AML-193 (cell line): Measurements from ENCODE around the gene FUCA1.
A peak's percentile ranks its signal among the peaks of the same experiment; 100 is the strongest.
"Not testable (repeated sequence)": the region's sequence is repeated elsewhere in the genome, so short reads cannot be mapped to it uniquely, and the experiment has no call there.

Experiments used
- DNase-seq, 2 experiments: peaks; one replicate each; lab custom pipeline; 2025; lab: John Stamatoyannopoulos, UW

FUCA1 gene

DNA sequence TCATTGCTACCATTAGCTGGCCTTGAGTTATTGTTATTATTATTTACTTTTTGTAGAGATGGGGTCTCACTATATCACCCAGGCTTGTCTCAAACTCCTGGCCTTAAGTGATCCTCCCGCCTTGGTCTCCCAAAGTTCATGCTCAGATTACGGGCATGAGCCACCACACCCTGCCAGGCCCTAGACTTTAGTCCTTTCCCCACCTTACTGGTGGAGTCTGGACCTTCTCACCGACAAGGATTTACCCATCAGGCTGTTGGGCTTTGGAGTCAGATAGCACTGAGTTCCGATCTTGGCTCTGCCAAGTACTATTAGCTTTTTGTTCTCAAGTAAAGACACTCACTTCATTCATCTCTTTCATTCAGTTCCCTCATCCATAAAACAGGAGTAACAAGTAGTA lies 27.9 kb upstream of the FUCA1 start:
- DNase-seq, result no peak

DNA sequence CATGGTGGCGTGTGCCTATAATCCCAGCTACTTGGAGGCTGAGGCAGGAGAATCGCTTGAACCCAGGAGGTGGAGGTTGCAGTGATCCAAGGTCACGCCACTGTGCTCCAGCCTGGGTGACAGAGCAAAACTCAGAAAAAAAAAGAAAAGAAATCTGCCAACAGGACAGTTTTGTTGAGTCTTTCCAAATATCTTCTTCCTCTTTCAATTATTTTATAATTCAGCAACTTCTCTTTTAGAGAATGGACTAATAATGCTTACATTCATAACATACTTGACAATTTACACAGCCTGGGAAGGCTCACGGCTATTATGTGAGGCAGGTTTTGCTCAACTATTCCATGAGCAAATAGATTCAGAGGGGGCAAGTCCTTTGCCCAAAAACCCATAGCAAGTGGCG lies 27.0 kb upstream of the FUCA1 start:
- peak; percentile 81 to 83 for DNase-seq

DNA sequence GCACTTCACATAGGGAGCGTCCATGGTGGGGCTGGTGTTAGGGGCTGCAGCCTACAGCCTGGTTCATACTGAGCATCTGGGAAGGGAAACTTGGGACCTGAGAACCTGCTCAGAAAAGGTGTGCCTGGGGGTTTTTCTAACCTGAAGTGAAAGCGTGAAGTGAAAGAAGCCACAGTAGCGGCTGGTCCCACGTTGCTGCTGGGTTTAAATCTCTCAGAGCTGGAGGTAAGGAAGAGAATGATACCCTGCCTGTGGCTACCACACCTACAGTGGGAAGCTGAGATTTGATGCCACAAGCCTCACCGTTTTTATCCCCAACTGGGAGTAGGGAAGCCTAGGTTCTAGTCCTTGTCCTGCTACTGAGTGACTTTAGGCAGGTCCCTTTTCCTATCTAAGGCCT lies 21.0 kb upstream of the FUCA1 start:
- DNase-seq, result no peak

DNA sequence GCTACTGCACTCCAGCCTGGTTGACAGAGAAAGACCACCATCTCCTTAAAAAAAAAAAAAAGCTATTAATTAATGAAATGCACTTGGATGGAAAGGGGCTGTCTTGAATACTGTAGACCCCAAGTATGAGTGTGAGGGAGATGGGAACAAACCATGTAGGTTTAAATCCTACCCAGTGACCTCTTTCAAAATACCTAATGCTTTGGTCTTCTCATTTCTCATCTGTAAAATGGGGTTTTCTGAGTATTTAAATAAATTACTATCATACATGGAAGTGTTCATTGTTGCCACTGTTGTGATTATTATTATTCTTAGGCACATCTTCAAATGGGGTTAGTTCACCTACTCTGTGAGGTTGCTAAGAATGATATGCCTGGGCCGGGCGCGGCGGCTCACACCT lies 17.1 kb upstream of the FUCA1 start:
- DNase-seq, result no peak

DNA sequence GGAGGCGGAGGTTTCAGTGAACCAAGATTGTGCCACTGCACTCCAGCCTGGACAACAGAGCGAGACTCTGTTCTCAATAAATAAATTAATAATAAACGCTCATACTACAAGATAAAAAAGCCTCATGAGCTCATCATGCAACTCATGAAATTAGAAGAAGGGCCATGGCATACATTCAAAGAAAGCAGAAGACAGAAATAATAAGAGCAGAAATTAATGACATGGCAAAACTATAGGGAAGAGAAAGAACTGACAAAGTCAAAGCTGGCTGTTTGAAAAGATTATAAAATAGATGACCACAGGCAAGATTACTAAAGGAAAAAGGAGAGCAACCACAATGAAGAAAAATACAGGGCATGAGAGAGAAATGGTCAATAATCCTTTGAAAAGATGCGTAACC lies 14.7 kb upstream of the FUCA1 start:
- DNase-seq, result no peak

DNA sequence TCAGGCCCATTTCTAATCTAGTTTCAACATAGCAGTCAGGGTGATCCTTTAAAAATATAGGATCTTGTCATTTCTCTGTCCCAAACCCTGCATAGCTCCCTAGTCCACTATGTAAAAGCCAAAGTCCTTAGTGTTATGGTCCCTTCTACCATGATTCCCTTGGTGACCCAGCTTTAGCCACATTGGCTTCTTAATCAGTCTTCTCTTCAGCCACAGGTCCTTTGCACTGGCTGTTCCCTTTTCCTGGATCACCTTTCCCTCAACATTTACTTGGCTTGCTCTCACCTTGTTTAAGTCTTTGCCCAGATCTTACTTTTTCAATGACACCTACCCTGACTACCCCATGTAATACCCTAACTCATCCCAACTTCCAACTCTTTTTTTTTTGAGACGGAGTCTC lies 11.7 kb upstream of the FUCA1 start:
- no peak for DNase-seq

DNA sequence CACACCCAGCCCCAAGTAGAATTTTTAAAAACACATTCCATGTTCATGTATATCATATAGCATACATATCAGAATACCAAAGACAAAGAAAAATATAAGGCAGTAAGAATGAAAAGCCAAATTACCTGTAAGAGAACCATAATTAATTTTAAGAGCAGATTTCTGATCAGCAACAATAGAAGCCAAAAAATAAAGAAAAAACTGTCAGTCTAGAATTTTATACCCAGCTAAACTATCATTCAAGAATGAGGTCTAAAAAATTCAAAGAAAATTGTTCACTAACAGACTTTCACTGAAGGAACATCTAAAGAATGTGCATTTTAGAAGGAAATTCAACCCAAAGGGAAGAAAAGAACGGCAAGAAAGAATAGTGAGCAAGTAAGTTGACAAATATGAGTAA lies 10.6 kb upstream of the FUCA1 start:
- no peak for DNase-seq

DNA sequence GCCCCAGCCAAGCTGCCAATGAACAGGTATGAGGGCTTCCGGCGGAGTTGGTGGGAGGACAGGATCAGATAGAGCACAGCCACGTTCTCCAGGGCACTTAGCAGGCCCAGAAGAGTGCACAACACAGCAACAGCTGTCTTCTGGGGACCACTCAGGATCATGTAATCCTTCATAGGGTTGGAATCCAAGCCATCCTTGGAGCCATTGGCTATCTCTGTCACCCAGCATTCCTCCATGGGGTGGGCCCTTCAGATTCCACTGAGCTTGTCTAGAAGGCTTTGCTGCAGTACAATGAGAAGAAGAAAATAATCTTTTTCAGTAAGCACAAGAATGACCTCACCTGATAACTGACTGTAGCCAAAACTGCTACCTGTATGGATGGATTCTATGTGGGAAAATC lies 7.3 kb upstream of the FUCA1 start:
- DNase-seq, result no peak

DNA sequence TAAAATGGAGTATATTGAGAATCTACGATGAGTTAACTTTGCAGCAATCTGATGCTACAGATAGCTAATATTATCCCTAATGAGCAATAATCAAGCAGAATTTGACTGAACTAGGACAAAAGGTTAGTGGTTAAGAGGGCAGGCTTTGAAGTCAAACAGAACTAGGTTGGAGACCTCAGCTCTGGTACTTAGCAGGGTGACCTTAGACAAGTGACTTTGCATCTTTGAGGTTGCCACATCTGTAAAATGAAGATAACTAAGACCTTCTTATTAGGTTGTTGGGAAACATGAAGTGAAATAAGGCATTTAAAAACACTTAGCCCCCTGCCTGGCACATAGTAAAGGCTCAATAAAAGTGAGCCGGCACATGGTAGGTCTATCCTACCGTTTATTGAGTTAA lies 4.3 kb upstream of the FUCA1 start:
- DNase-seq, result no peak

DNA sequence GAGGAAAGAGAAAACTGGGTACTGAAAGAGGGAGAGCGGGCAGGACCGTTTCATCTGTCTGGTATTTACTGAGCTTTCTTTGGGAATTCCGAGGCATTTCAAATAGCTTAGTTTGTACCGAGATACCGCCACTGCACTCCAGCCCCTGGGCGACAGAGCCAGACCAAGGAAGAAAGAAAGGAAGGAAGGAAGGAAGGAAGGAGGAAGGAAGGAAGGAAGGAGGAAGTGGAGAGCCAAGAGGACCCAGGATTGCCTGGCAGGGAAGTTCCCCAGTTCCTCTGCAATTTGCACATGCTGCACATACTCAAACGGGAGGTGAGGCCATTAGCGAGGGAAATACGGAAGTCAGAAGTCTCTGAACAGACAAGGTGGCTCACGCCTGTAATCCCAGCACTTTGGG lies 961 bp upstream of the FUCA1 start:
- no peak for DNase-seq

DNA sequence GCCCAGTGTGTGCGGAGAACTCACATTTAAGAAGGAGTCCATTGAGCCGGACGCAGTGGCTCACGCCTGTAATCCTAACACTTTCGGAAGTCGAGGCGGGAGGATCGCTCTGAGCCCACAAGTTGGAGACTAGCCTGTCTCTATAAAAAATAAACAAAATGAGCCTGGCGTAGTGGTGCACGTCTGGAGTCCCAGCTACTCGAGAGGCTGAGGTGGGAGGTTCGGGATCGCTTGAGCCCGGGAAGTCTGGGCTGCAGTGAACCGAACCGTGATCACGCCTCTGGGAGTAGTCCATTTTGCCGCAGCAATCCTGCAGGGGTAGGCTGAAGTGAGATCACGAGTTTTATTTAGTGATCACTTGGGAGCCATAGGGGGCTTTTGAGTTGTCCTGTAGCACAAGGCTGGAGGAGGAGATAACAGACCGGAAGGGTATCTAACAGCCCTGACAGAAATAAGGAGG lies 497 bp upstream of the FUCA1 start:
- no peak for DNase-seq

DNA sequence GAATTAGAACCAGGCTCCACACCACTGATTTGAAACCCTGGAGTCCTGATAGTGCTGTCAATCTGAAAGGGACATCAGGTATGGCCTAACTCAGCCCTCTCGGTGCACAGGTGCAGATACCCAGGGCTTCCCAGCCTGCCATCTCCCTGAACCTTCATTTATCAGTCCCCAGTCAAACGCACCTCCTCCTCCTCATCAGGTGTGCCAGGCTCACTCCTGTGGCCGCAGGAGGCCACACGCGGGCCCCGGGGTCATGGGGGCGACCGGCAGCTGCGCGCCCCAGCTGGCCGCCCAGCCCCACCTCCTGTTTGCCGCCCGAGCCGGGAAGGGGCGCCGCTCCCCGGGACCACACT lies 572 bp downstream of the FUCA1 start:
- DNase-seq, result no peak

DNA sequence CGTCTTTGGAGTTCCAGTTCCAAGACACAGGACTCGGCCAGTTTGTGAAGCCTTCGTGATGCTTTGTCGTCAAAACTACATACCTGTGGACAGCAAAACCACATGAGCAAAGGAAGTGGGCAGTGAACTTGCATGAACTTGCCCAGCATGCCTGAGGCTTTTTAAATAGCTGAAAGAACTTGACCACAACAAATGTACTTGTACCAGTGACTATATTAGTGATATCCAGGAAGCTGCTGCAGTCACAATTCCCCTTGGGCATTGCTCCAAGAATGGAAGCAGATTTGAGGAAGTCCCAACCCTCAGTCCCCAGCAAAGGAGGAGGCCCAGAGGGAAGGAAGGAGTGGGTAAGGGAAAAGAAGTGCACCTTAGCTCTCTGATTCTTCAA lies 2.6 kb downstream of the FUCA1 start:
- peak; percentile 64 to 77 for DNase-seq

DNA sequence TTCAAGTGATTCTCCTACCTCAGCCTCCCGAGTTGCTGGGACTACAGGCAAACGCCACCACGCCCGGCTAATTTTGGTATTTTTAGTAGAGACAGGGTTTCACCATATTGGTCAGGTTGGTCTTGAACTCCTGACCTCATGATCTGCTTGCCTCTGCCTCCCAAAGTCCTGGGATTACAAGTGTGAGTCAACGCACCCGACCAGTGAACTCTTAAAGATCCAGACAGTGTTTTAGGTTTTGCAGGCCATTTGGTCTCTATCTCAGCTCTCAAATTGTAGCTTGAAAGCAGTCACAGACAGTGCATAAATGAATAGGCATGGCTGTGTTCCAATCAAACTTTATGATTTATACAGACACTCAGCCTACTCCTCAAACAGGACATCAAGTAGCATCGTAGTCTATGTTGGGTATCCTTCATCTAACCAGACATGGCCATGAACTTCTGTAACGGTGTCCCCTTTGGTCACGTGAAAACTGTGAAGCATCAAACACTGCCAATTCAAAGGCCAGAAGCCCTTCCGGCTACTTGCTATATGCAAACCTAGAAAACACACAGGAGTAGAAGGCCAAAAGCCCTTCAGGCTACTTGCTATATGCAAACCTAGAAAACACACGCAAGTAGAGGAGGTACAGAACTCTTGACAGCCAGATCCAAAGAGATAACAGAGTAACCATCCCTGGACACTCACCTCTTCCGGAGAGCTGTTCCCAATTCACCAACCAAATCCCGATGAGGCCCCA lies 3.1 kb downstream of the FUCA1 start:
- no peak for DNase-seq

DNA sequence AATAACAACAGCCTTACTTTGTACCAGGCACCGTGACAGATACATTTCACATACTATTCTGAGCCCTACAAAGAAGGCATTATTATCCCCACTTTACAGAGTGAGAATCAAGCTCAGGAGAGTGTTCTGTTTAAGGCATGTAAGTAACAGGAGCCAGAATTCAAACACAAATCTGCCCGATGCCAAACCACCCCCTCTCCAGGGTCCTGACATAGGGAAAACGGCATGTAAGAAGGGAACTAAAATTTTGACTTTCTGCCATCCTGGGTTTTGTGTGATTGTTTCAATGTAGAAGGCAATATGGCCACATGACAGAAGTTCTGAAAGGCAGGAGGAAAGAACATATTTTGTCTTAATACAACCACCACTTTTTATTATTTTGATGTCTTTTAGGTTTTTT lies 5.5 kb downstream of the FUCA1 start:
- no peak for DNase-seq

DNA sequence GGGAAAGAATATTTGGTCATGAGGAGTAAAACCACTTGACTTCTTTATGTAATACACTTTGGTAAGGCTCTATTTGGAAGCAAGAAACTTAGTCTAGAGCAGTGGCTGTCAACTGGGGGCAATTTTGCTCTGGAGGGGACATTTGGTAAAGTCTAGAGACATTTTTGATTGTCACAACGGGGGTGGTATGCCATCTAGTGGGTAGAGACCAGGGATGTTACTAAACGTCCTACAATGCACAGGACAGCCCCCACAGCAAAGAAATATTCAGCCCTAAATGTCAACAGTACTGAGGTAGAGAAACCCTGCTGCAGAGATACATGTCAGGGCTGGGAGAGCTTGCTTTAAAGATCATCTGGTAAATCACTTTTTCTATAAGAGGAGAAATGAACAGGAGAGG lies 13.5 kb downstream of the FUCA1 start:
- no peak for DNase-seq

DNA sequence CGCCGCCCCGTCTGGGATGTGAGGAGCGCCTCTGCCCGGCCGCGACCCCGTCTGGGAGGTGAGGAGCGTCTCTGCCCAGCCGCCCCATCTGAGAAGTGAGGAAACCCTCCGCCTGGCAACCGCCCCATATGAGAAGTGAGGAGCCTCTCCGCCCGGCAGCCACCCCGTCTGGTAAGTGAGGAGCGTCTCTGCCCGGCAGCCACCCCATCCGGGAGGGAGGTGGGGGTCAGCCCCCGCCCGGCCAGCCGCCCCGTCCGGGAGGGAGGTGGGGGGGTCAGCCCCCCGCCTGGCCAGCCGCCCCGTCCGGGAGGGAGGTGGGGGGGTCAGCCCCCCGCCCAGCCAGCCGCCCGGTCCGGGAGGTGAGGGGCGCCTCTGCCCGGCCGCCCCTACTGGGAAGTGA lies 15.0 kb downstream of the FUCA1 start:
- not testable (repeated sequence) for DNase-seq

DNA sequence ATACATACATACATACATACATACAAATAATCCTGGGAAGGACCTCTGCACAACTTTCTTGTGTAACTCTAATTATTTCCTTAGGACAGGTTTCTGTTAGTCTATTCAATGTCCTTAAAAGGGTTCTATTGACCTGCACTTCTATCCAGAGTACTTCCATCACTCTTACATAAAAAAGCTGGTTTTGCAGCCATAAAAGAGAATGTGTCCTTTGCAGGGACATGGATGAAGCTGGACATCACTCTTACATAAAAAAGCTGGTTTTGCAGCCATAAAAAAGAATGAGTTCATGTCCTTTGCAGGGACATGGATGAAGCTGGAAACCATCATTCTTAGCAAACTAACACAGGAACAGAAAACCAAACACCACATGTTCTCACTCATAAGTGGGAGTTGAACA lies 16.7 kb downstream of the FUCA1 start:
- DNase-seq, result not testable (repeated sequence)

DNA sequence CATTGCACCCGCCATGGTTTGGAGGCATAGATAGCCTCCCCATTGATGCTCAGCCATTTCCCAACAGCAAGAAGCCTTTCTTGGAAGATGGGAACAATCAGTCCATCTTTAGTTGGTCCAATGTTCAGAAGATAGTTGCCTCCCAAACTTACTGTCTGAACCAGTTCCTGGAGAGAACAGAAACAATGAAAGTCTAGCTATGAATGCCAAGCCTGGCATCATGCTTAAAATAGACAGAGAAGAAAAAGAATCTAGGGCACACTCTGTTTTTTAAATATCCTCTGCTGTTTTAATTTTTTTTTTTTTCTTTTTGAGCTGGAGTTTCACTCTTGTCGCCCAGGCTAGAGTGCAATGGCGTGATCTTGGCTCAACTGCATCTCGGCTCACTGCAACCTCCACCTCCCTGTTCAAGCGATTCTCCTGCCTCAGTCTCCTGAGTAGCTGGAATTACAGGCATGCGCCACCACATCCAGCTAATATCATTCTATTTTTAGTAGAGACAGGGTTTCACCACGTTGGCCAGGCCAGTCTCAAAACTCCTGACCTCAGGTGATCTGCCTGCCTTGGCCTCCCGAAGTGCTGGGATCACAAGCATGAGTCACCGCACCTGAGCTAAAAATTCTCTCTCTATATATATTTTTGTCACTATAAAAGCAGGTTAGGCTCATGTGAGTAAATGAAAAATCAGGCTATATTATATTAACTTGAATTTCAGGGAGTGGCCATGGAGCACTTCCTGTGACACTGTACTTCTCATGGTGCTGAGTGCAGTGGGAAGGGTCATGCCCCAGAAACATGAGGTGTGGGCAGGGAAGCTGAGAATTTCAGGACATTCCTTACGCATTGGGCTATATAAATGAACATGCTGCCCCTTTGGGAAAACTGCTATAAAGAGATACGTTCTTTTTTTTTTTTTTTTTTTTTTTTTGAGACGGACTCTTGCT lies 19.1 kb downstream of the FUCA1 start:
- no peak for DNase-seq

DNA sequence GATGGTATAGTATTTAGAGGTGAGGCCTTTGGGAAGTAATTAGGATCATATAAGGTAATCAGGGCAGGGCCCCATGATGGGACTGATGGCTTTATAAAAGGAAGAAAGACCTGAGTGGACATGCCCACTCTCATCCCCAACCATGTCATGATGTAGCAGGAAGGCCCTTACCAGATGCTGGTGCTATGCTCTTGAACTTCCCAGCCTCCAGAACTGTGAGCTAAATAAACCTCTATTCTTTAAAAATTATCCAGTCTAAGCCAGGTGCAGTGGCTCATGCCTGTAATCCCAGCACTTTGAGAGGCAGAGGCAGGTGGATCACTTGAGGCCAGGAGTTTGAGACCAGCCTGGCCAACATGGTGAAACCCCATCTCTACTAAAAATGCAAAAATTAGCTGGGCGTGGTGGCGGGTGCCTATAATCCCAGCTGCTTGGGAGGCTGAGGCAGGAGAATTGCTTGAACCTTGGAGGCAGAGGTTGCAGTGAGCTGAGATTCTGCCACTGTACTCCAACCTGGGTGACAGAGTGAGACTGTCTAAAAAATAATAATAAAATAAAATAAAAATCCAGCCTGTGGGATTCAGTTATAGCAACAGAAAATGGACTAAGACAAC lies 20.5 kb downstream of the FUCA1 start:
- DNase-seq, result not testable (repeated sequence)

DNA sequence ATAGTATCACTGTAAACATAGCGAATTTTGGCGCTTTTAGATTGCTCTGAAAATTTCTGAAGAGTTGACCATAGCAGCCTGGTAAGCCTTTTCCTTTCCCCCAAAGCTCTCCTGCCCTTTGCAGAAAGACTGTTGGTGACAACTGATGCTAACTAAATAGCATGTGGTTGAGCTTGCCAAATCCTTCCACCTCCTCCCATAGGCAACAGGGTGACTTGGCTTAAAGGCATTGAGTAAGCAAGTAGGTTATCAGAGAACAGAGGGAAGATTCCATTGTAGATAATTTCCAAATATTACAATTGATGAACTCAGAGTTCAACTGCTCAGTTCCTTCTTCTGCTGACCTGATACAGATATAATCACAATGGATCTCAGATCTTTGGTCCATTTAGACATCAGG lies 22.9 kb downstream of the FUCA1 start:
- DNase-seq, result peak in 1 of 2 experiments; percentile 12

DNA sequence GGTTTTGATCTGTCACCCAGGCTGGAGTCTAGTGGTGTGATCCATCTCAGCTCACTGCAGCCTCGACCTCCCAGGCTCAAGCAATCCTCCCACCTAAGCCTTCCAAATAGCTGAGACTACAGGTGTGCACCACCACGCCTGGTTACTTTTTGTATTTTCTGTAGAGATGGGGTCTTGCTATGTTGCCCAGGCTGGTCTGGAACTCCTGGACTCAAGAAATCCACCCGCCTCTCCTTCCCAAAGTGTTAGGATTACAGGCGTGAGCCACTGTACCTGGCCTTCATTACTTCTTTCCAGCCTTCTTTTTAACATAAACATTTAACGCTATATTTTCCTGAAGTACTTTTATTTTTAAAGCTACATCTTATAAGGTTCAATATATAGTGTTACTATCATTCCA lies 24.4 kb downstream of the FUCA1 start:
- DNase-seq, result no peak

DNA sequence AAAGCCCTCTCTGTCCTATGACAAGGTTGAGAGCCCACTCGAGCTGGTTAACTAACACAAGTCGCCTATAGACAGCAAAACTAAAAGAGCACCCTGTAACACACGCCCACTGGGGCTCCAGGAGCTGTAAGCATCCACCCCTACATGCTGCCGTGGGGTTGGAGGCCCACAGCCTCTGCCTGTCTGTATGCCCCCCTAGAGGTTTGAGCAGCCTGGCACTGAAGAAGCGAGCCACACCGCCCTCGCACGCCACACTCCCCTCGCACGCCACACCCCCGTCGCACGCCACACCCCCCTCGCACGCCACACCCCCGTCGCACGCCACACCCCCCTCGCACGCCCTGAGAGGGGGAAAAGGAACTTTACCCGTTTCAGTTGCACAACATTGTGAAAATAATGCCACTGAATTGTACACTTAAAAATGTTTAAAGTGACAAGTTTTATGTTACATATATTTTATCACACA lies 29.7 kb downstream of the FUCA1 start:
- peak; percentile 48 to 59 for DNase-seq
